Cerebellar cortex (tissue), 1 donor: Measurements from ENCODE around the gene PDE6B.
"Not testable (repeated sequence)": the region's sequence is repeated elsewhere in the genome, so short reads cannot be mapped to it uniquely, and the experiment has no call there.

Source experiments
- DNase-seq: peaks from one replicate; pipeline ENCODE4 v3.0.0-alpha.2; 2015; ENCODE audit warnings: low spot score

The PDE6B gene

GRCh38 chr4:704198-704891, 79.0 kb downstream of the PDE6B start:
- no peak for DNase-seq

- DNase-seq = no peak
Observed at GRCh38 chr4:704971-705277, 79.6 kb downstream of the PDE6B start.

- peak; percentile 92 for DNase-seq
Observed at GRCh38 chr4:705278-706082, 80.1 kb downstream of the PDE6B start, which contains the start of gene PCGF3. Gene PCGF3, plus strand, starts transcription at chr4:705832. Its CDS starts 27,849 bp downstream, at chr4:733681.

- not testable (repeated sequence) for DNase-seq
Observed at GRCh38 chr4:706083-706633, 80.8 kb downstream of the PDE6B start.

GRCh38 chr4:706834-707598, 81.6 kb downstream of the PDE6B start:
- no peak for DNase-seq

- DNase-seq = no peak
Observed at GRCh38 chr4:707929-708630, 82.7 kb downstream of the PDE6B start.

GRCh38 chr4:708631-708933, 83.2 kb downstream of the PDE6B start:
- no peak for DNase-seq

- DNase-seq = no peak
Observed at GRCh38 chr4:709348-709747, 84.0 kb downstream of the PDE6B start.

- DNase-seq = no peak
Observed at GRCh38 chr4:710116-710515, 84.7 kb downstream of the PDE6B start.

GRCh38 chr4:710916-711315, 85.5 kb downstream of the PDE6B start:
- DNase-seq = no peak

GRCh38 chr4:712093-712492, 86.7 kb downstream of the PDE6B start:
- no peak for DNase-seq

GRCh38 chr4:712916-713632, 87.7 kb downstream of the PDE6B start:
- DNase-seq = no peak

- no peak for DNase-seq
Observed at GRCh38 chr4:714087-714486, 88.7 kb downstream of the PDE6B start.

GRCh38 chr4:717601-718320, 92.4 kb downstream of the PDE6B start:
- DNase-seq = no peak

GRCh38 chr4:718460-718859, 93.1 kb downstream of the PDE6B start:
- DNase-seq = no peak
